DMS153 (cell line): ENCODE measurements around the gene WWOX.

Experiments
- DNase-seq: peaks from one replicate; lab custom pipeline; 2025; lab: John Stamatoyannopoulos, UW

The WWOX gene

DNA sequence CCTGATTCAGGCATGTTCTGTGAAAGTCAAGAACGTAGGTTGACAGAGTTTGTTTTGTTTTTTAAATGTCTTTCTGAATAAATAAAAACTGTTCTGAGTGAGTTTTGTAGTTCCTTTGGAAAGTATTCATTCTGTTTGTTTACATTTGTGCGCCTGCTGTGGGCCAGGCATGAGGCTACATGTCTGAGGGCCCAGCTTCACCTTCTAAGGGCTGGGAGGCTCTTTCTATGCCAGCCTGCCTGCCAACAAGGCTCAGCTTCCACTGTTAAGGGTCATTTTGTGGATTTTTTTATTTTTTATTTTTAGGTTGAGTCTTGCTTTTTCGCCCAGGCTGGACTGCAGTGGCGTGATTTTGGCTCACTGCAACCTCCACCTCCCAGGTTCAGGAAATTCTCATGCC lies 6.1 kb downstream of the WWOX start:
- no peak for DNase-seq

DNA sequence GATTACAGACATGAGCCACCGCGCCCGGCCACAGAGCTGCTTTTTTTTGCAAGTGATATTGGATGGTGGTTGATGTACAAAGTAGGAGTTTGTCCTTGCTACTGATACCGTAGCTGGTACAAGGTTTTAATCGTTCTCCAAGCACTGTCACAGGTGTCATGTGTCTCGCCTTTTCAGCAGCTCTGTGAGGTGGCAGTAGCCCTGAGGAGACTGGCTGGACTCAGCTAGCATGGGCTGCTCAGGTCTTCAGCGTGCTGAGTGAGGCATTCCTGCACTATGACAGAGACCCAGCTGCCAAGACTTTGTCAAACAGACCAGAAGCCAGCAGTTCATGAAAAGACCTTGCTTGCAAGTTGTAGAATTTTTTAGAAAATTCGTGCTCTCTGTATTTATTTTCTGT lies 7.2 kb downstream of the WWOX start:
- no peak for DNase-seq

DNA sequence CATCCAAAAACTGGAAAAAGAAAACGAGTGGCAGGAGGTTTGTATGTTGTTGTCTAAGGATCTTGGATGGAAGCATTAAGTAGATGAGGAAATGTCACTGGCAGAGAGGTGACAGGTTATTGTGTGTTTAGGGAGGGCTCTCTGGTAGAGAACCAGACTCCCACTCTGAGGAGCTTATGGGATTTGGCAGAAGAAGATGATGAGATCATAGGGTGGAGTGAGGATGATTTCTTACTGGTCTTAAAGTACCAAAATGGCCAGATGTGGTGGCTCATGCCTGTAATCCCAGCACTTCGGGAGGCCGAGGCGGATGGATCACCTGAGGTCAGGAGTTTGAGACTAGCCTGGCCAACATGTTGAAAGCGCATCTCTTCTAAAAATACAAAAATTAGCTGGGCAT lies 9.0 kb downstream of the WWOX start:
- no peak for DNase-seq

DNA sequence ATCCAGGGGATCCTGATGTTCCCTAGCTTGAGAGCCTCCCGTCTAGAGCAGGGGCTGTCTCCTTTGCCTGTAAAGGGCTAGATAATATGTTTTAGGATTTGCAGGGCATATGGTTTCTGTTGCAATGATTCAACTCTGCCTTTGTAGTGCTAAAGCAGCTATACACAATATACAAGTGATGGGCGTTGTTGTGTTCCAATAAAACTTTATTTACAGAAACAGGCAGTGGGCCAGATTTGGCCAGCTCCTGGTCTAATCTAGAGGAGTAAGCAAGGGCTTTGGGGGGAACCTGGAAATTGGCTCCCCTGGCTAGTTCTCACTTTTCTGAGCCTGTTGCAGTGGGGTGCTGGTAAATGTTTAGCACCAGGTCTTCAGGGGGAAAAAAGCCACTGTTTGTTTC lies 13.8 kb downstream of the WWOX start:
- no peak for DNase-seq

DNA sequence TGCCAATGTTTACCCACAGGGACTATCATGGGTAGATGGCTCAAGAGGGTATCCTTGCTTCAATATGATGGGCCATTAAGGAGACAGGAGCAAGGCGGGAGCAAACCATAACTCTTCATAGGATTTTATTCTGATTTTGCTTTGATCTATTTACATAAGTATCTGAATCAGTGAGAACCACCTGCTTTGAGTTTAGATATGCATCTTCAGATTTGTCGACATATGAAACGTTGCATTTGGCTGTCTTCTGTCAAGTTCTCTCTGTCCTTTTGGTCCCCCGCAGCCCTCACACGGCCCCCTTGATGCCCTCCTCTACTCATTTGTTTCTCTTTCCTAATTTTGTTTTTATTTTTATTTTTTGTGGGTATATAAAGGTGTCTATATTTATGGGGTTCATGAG lies 16.2 kb downstream of the WWOX start:
- DNase-seq = no peak

DNA sequence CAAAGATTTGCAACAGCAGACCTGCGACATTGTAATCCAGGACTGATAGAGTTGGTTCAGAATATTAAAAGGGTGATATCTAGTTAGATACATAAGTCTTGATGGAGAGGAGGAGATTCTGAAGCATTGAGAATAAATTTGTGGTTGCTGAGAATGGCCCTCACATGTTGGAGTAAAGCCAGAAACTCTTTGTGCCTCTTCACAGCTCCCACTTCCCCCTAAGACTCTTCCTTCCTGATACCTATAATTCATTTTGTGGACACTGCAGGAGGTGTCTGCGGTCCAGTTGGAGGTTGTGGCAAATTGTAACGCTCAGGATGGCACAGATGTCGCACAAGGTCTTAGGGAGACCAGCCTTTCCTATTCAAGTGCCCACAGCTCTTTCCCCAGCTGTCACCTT lies 17.5 kb downstream of the WWOX start:
- no peak for DNase-seq

DNA sequence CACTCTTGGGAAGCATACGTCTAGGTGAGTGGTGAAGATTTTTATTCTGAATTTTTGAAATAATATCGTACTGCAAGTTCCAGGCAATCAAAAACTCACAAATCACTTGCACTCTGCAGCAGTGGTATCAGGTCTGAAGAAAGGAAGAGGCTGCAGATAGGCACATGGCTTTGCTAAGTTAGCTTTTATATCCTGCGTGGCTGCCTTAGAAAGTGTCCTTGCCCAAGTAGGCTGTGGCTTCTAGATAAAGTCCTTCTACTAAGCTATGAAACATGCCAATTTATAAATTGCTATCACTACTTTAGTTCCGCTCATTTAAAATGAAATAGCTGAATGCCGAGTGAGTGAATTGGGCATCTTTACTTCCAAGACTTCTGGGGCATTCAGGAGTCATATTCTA lies 17.9 kb downstream of the WWOX start:
- DNase-seq = no peak

DNA sequence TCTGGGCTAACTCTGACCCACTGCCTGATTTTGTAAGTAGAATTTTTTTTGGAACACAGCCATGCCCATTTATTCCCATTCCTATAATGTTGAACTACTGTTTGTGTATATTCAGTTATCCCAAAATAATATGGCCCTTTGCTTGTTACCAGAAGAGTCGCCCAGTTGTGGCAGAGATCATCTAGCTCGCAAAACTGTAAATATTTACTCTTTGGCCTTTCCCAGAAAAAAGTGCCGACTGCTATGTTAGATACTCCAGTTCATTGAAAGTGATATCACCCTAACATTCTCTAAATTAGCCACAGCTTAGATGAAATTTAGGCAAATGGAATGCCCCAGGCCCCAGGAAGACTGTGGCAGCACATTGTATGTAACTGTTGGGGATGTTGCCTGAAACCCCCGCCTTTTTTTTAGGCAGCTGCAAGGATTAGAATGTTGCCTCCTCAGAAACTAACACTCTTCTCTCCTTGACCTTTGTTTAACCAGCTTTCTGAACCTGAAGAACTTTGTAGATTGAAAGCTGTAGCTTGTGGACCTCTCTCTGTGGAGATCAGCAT lies 19.1 kb downstream of the WWOX start:
- DNase-seq = no peak

DNA sequence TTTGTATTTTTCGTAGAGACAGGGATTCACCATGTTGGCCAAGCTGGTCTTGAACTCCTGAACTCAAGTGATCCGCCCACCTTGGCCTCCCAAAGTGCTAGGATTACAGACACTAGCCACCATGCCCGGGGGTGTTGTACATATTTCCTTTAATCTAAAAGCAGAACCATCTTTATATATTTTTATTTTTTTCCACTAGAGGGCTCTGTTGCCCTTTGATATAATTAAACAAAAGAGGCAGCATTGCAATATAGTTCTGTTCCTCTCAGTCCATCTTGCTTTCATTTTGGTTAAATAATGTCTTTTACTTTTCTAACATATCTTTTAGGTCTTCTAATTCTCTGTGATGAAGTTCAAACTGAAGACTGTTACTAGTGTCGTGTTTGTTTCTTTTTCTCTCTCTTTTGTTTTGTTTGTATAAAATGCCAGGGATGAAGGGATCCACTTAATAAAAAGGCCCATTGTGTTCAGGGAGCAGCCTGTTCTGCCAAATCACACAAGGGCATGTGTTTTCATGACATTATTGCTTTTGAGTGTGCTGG lies 23.4 kb downstream of the WWOX start:
- DNase-seq = peak; percentile 86

DNA sequence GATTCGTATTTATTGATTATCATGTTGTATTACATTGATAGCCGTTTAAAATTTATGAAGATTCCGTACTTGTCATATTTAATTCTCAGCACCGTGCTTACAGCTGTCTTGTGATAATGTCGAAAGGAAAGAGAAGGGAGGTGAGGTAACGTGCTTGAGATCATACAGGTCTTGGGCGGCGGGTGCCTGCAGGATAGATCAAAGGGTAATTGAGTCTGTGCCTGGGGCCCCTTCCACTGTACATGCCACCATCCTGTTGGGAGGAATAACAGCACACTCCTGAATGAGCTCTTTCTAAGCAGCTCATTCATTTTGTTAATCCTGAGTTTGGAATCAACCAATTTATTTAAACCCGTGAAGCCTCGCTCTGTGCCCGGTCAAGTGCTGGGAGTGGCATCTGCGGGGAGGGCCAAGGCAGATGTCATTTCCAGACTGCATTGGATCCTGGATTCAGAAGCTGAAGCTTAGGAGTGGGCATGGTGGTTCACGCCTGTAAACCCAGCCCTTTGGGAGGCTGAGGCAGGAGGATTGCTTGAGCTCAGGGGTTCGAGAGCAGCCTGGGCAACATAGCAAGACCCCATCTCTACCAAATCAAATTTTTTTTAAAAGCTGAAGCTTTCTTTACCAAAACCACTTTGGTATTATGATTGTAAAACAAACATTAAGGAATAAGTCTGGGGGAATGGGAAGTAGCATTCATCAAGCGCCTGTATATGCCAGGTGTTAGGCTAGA lies 25.8 kb downstream of the WWOX start:
- DNase-seq = no peak

DNA sequence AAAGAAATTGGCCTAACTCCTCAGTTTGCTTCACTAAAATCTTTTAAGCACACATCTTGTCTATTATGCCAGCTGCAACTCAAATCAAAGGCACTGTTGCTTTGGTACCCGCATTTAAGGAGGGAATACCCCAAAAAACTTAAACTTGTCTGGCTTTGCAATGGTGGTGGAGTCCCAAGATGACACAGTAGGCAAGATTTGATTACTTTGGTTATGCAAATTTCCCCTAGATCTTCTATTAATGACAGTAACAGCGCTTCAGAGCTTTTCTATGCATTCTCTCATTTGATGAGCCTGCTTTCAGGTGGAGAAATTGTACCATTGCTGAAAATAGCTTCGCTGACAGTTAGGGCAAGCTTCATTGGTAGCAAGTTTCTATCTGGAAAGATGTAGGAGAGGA lies 27.2 kb downstream of the WWOX start:
- DNase-seq = no peak

DNA sequence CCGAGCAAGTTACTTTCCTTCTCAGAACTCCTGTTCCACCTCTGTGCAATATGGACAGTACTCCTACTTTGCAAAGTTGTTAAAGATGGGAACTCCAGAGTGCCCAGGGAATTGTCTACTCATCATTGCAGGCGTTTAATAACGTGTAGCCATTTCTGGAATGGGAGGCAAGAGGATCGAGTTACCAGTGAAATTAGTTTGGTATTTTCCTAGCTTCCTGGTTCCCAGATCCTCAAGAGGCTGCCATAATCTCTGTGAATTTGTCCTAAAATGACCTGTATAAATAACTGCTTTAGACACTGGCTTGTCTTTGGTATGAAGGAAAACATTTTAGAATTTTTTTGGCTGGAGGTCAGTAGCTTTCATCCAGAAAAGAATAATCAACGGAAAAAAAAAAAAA lies 27.7 kb downstream of the WWOX start:
- peak; percentile 53 for DNase-seq

DNA sequence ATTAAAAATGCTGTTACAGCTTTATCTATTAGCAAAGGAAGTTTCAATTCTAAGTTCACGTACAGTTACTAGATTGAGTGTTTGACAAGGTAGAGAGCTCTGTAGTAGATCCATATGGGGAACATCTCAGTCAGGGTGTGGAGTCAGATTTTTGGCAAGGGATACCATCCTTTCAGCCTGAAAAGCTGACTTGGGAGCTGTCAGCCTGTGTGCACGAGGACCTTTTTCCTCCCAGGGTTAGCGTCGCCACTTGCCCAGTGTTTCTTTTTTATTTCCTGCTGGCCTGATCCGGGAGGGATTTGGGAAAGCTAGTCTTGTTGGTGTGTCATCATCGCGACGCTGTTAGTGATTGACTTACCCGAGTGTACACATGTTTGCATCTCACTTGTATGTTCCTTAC lies 29.5 kb downstream of the WWOX start:
- peak; percentile 50 for DNase-seq

DNA sequence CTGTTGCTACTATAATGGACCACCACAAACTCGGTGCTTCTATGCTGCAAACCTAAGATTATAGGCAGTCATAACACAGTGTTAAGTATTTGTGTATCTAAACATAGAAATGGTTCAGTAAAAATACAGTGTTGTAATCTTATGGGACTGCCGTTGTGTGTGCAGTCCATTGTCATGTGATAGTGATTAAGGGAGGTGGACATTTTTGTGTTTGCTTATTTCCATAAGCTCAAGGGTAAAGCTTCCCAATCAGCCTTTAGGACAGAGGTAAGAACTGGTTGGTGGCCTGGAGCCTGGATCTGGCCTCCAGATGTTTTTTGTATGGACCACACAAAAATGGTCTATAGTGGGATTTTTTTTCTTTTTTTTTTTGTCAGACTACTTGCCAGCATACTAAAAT lies 29.9 kb downstream of the WWOX start:
- no peak for DNase-seq

DNA sequence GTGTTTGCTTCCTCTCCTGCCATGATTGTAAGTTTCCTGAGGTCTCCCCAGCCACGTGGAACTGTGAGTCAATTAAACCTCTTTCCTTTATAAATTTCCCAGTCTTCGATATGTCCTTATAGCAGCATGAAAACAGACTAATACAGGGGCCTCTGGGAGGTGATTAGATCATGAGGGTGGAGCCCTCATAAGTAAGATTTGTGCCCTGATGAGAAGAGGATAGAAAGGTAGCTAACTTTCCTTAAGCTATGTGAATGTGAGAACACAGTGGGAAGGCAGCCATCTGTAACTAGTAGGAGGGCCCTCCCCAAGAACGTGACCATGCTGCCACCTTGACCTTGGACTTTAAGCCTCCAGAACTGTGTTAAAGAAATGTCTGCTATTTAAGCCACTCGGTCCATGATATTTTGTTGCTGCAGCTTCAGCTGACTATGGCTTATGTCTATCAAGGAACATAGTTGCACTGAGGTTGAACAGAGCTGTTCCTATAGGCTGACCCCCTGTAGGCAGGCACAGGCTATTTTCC lies 30.7 kb downstream of the WWOX start:
- DNase-seq = no peak

DNA sequence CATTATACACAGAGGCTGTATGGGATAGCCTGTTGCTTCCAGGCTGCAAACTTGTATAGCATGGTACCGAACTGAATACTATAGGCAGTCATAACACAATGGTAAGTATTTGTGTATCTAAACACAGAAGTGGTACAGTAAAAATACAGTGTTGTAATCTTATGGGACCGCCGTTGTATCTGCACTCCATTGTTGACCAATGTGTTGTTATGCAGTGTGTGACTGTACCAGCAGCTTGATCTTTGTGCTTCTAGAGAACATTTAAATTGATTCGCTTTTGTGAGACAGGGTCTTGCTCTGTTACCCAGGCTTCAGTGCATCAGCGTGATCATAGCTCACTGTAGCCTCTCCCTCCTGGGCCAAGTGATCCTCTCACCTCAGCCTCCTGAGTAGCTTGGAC lies 31.5 kb downstream of the WWOX start:
- no peak for DNase-seq

DNA sequence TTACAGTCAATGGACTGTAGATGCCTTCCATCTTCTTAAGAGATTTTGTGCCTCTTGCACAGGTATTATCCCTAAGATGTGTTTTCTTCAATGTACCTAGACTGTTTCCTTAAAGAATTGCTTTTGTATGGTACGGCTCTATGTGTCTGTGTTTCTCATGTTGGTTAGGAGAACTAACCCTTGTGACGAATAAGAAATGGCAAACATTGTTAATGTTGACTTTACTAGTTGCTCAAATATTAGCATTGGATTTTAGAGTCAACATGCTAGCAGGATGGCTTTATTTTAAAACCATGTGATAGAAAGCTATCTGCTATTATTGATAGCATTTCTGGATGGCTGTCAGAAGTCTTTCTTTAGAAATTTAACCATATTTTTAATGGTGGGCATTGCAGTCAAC lies 34.5 kb downstream of the WWOX start:
- DNase-seq = peak; percentile 87

DNA sequence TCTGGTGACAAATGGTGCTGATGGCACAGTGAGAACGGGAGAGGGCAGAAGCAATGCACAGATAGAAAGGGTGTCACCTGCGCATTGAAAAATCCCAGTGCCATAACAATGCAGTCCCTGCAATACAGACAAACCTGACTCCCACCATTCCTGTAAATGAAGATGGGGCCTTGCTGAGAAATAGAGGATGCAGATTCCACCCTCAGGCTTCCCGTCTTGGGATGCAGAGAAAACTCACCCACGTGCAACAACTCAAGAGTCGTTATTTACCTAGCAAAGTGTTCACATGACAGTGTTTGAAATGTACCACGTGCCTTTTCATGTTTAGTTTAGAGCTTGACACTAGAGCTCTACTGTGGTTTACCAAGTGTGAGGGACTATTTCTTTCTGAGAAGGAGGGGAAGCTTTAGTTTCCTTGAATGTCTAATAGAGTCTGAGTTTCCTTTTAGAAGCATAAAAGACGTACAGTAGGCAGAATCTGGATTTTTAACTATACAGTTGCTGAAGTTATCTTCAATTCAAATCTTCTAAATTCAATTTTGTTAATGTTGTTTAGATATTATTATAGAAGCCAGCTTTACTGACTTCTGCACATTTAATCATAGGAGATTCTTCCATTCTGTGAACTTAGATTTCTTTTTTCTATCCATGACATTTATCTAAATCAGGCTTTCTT lies 35.6 kb downstream of the WWOX start:
- peak; percentile 74 for DNase-seq

DNA sequence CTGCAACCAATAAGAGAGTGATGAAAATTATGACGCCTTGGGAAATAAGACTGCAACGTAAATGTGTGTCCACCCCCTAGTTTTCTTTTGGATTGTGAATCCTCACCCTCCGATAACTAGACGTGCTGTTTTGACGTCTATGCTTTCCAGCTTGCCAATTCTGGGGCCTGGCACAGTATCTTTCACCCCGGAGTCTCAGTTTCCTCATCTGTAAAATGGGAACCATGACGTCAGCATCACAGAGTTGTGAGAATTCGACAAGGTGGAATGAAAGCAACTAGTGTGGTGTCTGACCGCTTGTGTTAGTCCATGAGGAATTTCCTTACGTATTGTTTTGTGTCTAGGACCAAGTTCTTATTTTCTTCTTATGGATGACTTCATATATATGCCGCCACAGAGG lies 37.7 kb downstream of the WWOX start:
- no peak for DNase-seq

DNA sequence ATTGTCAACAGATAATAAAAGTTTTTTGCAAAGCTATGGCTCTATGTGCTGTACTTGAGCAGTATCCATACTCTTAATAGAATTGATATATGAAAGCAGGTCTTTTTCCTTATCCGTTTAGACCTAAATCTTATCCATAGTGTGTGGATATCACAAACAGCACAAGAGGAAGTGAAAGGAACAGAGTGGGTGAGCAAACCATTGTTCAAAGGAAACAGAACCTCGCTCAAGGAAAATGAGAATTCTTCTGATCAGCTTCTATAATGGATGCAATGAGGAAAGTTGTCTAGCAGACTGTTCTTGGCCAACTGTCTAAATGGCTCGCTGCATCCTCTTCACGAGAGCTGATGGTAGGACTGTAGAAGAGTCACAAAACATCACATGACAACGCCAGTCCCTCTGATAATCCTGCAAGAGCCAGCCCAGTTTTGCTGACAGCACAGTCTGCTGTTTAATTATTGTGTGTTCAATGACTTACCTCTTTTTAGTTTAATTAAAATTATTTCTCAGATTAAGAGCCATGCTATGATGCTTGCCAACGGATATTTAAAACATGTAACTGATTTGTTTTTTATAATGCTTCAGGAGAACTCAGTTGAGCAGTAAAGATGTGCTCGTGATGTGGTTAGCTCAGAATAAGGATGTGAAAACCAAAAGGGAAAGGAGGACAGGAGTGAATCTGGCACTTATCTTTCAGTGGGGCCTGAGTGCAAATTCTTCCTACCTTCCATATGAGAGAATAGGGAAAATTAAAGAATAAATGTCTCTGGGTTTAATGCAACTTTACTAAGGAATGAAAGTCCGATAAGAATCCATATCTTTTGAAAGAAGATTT lies 38.5 kb downstream of the WWOX start:
- no peak for DNase-seq

DNA sequence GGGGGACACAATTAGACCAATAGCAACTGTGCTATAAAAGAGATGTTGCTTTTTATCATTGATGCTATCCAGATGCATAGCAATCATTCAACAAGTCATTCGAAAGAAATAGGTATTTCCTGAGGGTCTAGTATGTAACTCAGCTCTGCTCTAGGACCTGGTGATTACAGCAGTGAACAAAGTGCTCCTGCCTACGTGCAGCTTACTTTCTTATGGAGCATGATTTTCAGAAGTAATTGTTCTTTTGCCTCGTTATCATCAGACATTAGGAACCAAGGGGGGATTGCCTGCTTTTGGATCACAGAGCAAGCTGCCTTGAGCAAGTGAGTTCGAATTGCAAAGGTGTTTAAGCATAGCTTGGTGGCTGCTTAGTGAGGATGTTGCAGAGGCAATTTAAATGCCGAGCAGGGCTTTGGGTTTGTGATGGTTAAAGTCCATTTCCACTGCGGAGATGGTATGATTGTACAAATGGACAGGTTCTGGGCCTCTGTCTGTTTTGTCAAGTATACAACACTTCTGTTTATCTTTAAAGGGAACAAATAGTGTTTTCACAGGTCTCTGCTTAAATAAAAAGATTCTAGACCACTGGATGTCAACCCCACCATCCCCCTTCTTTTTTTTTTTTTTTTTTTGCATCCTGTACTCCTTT lies 41.5 kb downstream of the WWOX start:
- no peak for DNase-seq

DNA sequence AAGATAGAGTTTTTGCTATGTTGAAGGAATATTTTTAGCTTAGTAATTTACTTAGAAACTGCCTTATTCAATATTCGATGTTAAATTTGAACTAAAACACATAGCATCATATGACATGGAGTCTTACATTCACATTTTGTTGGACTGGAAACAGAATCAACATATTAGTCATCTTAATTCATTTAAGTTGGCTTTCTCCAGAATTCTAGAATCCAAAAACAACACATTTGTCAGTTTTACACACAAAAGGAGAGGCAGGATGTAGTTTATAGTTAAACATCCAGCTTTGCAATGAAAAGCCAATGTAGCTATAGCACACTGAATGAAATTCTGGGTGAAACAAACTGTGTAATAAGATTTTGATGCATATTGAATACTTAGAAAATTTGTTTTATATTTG lies 43.3 kb downstream of the WWOX start:
- DNase-seq = no peak
